ENCODE results near the gene WWC1. TPM values are rescaled to one million over a fixed set of nuclear protein-coding genes. Genes with fewer than 3 reads are reported as not detected.

WWC1 gene
- total and polyA plus RNA-seq, 12 donors: 0.79 to 7.8 (median 1.2) TPM

GRCh38 chr5:168401226-168401625, 109.8 kb downstream of the WWC1 start:
- Histone ChIP-seq H3K27ac (no peak overlapping the region), H3K4me1 (peaks cover 0 to 11% (median 7%) of the 10 kb centered on the region in 9 donors), H3K9me3 (no peaks in the 10 kb centered on the region), H3K4me3 (no peak overlapping the region), H3K36me3 (no peaks in the 10 kb centered on the region), H3K27me3 (no peaks in the 10 kb centered on the region)
- 70 to 78% methylated on average over 5 of the region's 5 CpGs for WGBS, 2 donors
- DNase-seq (no peak), ATAC-seq (no peak)
- TF ChIP-seq, protein P1, sequence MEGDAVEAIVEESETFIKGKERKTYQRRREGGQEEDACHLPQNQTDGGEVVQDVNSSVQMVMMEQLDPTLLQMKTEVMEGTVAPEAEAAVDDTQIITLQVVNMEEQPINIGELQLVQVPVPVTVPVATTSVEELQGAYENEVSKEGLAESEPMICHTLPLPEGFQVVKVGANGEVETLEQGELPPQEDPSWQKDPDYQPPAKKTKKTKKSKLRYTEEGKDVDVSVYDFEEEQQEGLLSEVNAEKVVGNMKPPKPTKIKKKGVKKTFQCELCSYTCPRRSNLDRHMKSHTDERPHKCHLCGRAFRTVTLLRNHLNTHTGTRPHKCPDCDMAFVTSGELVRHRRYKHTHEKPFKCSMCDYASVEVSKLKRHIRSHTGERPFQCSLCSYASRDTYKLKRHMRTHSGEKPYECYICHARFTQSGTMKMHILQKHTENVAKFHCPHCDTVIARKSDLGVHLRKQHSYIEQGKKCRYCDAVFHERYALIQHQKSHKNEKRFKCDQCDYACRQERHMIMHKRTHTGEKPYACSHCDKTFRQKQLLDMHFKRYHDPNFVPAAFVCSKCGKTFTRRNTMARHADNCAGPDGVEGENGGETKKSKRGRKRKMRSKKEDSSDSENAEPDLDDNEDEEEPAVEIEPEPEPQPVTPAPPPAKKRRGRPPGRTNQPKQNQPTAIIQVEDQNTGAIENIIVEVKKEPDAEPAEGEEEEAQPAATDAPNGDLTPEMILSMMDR (IDR thresholded peaks at IDR 0.05): no peak
- intact Hi-C loops (cut with DNase I): no loop called here

DNA sequence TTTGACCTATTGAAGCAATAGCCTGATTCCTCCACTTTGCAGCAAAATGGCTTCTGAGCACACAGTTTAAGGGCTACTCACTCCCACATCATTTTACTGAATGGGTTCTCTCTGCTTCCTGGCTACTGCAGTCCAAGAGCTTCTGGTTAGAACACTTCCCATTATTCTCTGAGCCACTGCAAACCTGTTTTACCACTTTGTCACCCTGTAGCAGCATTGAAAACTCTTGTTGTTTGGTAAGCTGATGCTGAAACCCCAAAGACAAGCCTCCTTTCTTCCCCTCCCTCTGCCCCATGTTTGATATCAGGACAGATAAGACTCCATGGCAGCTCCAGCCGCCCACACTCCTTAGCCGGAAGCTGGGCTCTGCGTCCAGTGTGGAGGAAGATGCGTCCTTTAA, 110.4 kb downstream of the WWC1 start:
- Histone ChIP-seq H3K9me3 (no peaks in the 10 kb centered on the region), H3K27ac (no peak overlapping the region), H3K36me3 (no peaks in the 10 kb centered on the region), H3K4me1 (peaks cover 0 to 11% (median 7%) of the 10 kb centered on the region in 9 donors), H3K4me3 (no peak overlapping the region), H3K27me3 (no peaks in the 10 kb centered on the region)
- no peak for ATAC-seq
- intact Hi-C loops (cut with DNase I): no loop called here
- TF ChIP-seq, protein P1 (IDR thresholded peaks at IDR 0.05): no peak
- 89 to 92% methylated on average over 4 of the region's 4 CpGs for WGBS, 2 donors
- no peak for DNase-seq

- TF ChIP-seq, protein P1 (IDR thresholded peaks at IDR 0.05): no peak
- intact Hi-C loops (cut with DNase I): no loop called here
- 26 to 34% methylated on average over 12 of the region's 12 CpGs for WGBS, 2 donors
- DNase-seq (no peak), ATAC-seq (peak in 6 of 8 donors; percentile 35 to 65 (median 54))
- Histone ChIP-seq H3K27me3 (no peaks in the 10 kb centered on the region), H3K9me3 (no peaks in the 10 kb centered on the region), H3K4me3 (no peak overlapping the region), H3K27ac (peak overlapping the region in 3 of 10 donors; percentile 24 to 50 (median 26)), H3K36me3 (no peaks in the 10 kb centered on the region), H3K4me1 (peaks cover 0 to 17% (median 8%) of the 10 kb centered on the region in 9 donors)
Observed at GRCh38 chr5:168404365-168404764, 112.9 kb downstream of the WWC1 start.

- Histone ChIP-seq H3K9me3 (no peaks in the 10 kb centered on the region), H3K4me3 (no peak overlapping the region), H3K27me3 (no peaks in the 10 kb centered on the region), H3K27ac (no peak overlapping the region), H3K4me1 (peaks cover 0 to 28% (median 13%) of the 10 kb centered on the region in 9 donors), H3K36me3 (no peaks in the 10 kb centered on the region)
- 88 to 100% methylated on average over 1 of the region's 1 CpG for WGBS, 2 donors
- DNase-seq: no peak
- ATAC-seq: no peak
- TF ChIP-seq, protein P1 (IDR thresholded peaks at IDR 0.05): no peak
- intact Hi-C loops (cut with DNase I): no loop called here
Observed at GRCh38 chr5:168407211-168407610, 115.8 kb downstream of the WWC1 start.

All from heart right ventricle (tissue), 16 donors.